H9 (cell line): ENCODE results near the gene NUPR1. TPM values are rescaled to one million over a fixed set of nuclear protein-coding genes. Genes with fewer than 3 reads are reported as not detected.

Experiments
- total RNA-seq: library from RNA; stranded (reverse); gene quantifications from 2 replicates; pipeline ENCODE4 v1.2.1, GENCODE V29; 2021

Gene NUPR1
- total RNA-seq, 1 experiment from 2014 or later, result 0.35 TPM

Other genes with a start within 250 kb of the NUPR1 start
- gene SBK1, start 246.4 kb downstream of the NUPR1 start, total RNA-seq, result 65.5 and 69.7 TPM in 2 replicates
- 2.0 and 5.2 TPM in 2 replicates for gene NPIPB6, start 175.5 kb downstream of the NUPR1 start, total RNA-seq
- 102 and 105 TPM in 2 replicates for gene EIF3CL, start 135.1 kb downstream of the NUPR1 start, total RNA-seq
- 0.20 TPM in 1 of 2 replicates, not detected in the other for gene NPIPB7, start 66.6 kb downstream of the NUPR1 start, total RNA-seq
- gene CLN3, start 46.9 kb downstream of the NUPR1 start, total RNA-seq, result 21.3 and 21.4 TPM in 2 replicates
- not detected in 2 replicates for gene APOBR, start 44.3 kb downstream of the NUPR1 start, total RNA-seq
- gene IL27, start 32.1 kb downstream of the NUPR1 start, total RNA-seq, result not detected in 2 replicates
- gene SGF29, start 14.9 kb upstream of the NUPR1 start, total RNA-seq, result 24.5 and 24.8 TPM in 2 replicates
- 0.35 and 0.66 TPM in 2 replicates for gene SULT1A2, start 58.1 kb upstream of the NUPR1 start, total RNA-seq
- gene SULT1A1, start 71.1 kb upstream of the NUPR1 start, total RNA-seq, result 4.8 and 5.0 TPM in 2 replicates
- gene NPIPB8, start 99.1 kb upstream of the NUPR1 start, total RNA-seq, result not detected in 2 replicates
- gene EIF3C, start 172.5 kb upstream of the NUPR1 start, total RNA-seq, result 990 and 1,003 TPM in 2 replicates
- gene NPIPB9, start 212.8 kb upstream of the NUPR1 start, total RNA-seq, result 1.8 and 2.7 TPM in 2 replicates